ENCODE measurements around the gene SLC8A3. TPM values are rescaled to one million over a fixed set of nuclear protein-coding genes. Genes with fewer than 3 reads are reported as not detected.

The SLC8A3 gene
- polyA plus RNA-seq, 3 donors = 0.01 TPM; not detected in 2

DNA sequence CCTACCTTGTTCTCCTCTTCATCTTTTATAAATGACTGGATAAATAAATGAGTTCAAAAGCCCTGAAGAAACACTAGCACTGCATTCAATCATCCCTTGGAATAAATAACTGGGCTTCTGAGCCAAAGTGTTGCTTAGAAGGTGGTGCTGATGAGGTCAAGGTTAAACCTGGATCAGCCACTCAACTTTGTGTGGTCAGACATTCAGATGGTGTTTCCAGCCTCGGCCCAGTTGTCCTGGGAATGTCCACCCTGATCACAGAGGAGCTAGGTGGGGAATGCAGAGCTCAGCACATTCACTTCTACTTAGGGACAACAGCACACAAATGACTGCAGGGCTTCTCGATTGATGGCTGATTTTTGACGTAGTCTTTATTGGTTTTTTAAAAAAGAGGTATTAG lies 88.7 kb downstream of the SLC8A3 start:
- Mint-ChIP-seq H3K4me1 (peaks cover 8% of the 10 kb centered on the region), H3K36me3 (no peaks in the 10 kb centered on the region), H3K9me3 (peaks cover 0 to 2% (median 0%) of the 10 kb centered on the region in 7 donors), H3K4me3 (no peak overlapping the region), H3K27ac (no peak overlapping the region), H3K27me3 (ENCODE audit: low read depth in 3 of 3) (peaks cover 0 to 8% (median 0%) of the 10 kb centered on the region in 3 donors)
- Histone ChIP-seq H3K36me3 (replicated peaks in 1 of 2; ENCODE audit: control insufficient read depth in 1 of 2, insufficient read depth in 2 of 2, low read length in 2 of 2) (no peaks in the 10 kb centered on the region), H3K27ac (ENCODE audit: low read depth in 1 of 2, low read length in 2 of 2) (no peak overlapping the region), H3K4me1 (ENCODE audit: control insufficient read depth in 1 of 2, insufficient read depth in 2 of 2, low read length in 2 of 2) (peaks cover 0 to 6% of the 10 kb centered on the region in 2 donors), H4K20me1 (ENCODE audit: insufficient read depth, low read length) (no peaks in the 10 kb centered on the region), H3K9me3 (replicated peaks in 1 of 2; ENCODE audit: control insufficient read depth in 1 of 2, insufficient read depth in 1 of 2, low read length in 2 of 2) (no peaks in the 10 kb centered on the region), H3K4me2 (replicated peaks; ENCODE audit: extremely low read depth, low read length, poor library complexity, severe bottlenecking) (no peak overlapping the region), H3K9ac (ENCODE audit: insufficient read depth, low read length, poor library complexity, severe bottlenecking) (no peak overlapping the region), H3K79me2 (ENCODE audit: insufficient read depth, low read length) (no peaks in the 10 kb centered on the region), H2AFZ (ENCODE audit: insufficient read depth, low read depth, low read length, poor library complexity, severe bottlenecking) (no peak overlapping the region), H3K27me3 (ENCODE audit: control insufficient read depth in 2 of 2, insufficient read depth in 2 of 2, low read length in 2 of 2) (no peaks in the 10 kb centered on the region), H3K4me3 (replicated peaks in 1 of 3; ENCODE audit: low read depth in 2 of 3, low read length in 3 of 3) (no peak overlapping the region)
- no CpG with 5 or more reads among the region's 3 CpGs for WGBS (ENCODE audit: insufficient coverage)
- TF ChIP-seq, protein P1, sequence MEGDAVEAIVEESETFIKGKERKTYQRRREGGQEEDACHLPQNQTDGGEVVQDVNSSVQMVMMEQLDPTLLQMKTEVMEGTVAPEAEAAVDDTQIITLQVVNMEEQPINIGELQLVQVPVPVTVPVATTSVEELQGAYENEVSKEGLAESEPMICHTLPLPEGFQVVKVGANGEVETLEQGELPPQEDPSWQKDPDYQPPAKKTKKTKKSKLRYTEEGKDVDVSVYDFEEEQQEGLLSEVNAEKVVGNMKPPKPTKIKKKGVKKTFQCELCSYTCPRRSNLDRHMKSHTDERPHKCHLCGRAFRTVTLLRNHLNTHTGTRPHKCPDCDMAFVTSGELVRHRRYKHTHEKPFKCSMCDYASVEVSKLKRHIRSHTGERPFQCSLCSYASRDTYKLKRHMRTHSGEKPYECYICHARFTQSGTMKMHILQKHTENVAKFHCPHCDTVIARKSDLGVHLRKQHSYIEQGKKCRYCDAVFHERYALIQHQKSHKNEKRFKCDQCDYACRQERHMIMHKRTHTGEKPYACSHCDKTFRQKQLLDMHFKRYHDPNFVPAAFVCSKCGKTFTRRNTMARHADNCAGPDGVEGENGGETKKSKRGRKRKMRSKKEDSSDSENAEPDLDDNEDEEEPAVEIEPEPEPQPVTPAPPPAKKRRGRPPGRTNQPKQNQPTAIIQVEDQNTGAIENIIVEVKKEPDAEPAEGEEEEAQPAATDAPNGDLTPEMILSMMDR (IDR thresholded peaks at IDR 0.05) = no peak
- DNase-seq = no peak
- intact Hi-C loops (cut with micrococcal nuclease) = no loop called here

DNA sequence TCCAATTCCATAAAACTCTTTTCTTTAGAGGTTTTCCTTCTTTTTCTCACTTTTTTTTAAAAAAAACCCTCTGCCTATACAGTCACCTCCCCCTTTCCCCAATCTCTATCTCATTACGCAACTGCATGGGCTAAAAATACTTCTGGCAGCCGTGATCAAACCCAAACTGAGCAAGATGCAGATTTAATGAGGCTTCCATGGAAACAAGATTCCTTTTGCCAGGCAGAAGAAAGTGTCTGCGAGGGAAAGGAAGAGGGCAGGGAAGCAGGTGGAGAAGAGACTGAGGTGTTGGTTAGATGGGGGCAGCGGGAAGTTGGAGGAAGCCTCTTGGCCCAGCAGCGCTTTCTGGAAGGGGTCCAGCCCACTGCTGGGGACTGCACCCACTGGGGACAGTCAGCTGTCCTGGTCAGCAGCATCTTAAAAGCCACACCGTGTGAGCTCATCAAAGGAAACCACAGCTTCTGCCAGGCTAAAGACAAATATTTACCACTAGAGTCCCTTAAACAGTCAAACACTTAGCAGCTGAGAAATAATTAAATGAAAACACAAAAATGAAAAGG lies 90.4 kb downstream of the SLC8A3 start:
- Histone ChIP-seq H3K27ac (ENCODE audit: low read depth in 1 of 2, low read length in 2 of 2) (no peak overlapping the region), H3K9ac (ENCODE audit: insufficient read depth, low read length, poor library complexity, severe bottlenecking) (no peak overlapping the region), H3K36me3 (replicated peaks in 1 of 2; ENCODE audit: control insufficient read depth in 1 of 2, insufficient read depth in 2 of 2, low read length in 2 of 2) (no peaks in the 10 kb centered on the region), H4K20me1 (ENCODE audit: insufficient read depth, low read length) (no peaks in the 10 kb centered on the region), H3K79me2 (ENCODE audit: insufficient read depth, low read length) (no peaks in the 10 kb centered on the region), H3K4me2 (replicated peaks; ENCODE audit: extremely low read depth, low read length, poor library complexity, severe bottlenecking) (no peak overlapping the region), H2AFZ (ENCODE audit: insufficient read depth, low read depth, low read length, poor library complexity, severe bottlenecking) (no peak overlapping the region), H3K4me3 (replicated peaks in 1 of 3; ENCODE audit: low read depth in 2 of 3, low read length in 3 of 3) (no peak overlapping the region), H3K4me1 (ENCODE audit: control insufficient read depth in 1 of 2, insufficient read depth in 2 of 2, low read length in 2 of 2) (peaks cover 0 to 6% of the 10 kb centered on the region in 2 donors), H3K27me3 (ENCODE audit: control insufficient read depth in 2 of 2, insufficient read depth in 2 of 2, low read length in 2 of 2) (no peaks in the 10 kb centered on the region), H3K9me3 (replicated peaks in 1 of 2; ENCODE audit: control insufficient read depth in 1 of 2, insufficient read depth in 1 of 2, low read length in 2 of 2) (no peaks in the 10 kb centered on the region)
- peak overlapping the region in 1 of 7 donors; percentile 25 for H3K27ac Mint-ChIP-seq
- no peak overlapping the region for H3K4me3 Mint-ChIP-seq
- intact Hi-C loops (cut with micrococcal nuclease) = no loop called here
- H3K36me3 Mint-ChIP-seq = no peaks in the 10 kb centered on the region
- H3K9me3 Mint-ChIP-seq = peaks cover 0 to 2% (median 0%) of the 10 kb centered on the region in 7 donors
- peaks cover 0 to 7% (median 0%) of the 10 kb centered on the region in 3 donors for H3K27me3 Mint-ChIP-seq (ENCODE audit: low read depth in 3 of 3)
- peaks cover 8% of the 10 kb centered on the region for H3K4me1 Mint-ChIP-seq
- DNase-seq = no peak
- 18% methylated on average over 4 of the region's 6 CpGs for WGBS (ENCODE audit: insufficient coverage)
- TF ChIP-seq, protein P1 (IDR thresholded peaks at IDR 0.05) = no peak

Data from CD14-positive monocyte (primary cell).